Measurements from ENCODE around the gene NOS3.

NOS3 gene

GRCh38 chr7:150968734-150969372 is 22.0 kb upstream of the NOS3 start:
- peaks cover 13% of the 10 kb centered on the region for H3K27me3 Mint-ChIP-seq
- no peak overlapping the region for H3K27ac Mint-ChIP-seq
- H3K36me3 Mint-ChIP-seq = no peaks in the 10 kb centered on the region
- H3K4me3 Mint-ChIP-seq = no peak overlapping the region
- H3K9me3 Mint-ChIP-seq = no peaks in the 10 kb centered on the region
- no peak for ATAC-seq
- peaks cover 14% of the 10 kb centered on the region for H3K4me1 Mint-ChIP-seq

DNA sequence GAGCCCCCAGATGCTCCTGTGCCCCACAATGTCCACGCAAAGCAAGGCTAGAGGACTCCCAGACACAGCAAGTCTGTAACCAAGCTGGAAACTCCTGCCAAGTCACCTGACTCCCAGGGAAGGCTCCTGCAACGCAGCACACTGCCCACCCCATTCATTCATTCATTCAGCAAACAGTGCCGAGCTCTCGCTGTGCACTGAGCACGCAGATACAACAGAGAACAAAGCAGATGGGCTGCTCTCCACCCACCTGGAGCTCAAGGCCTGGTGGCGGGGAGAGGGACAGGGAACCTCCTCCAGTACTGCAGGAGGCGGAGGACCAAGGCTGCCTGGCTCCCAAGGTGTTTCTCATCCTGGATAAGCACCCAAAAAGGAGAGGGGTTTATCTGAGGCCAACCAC is 21.3 kb upstream of the NOS3 start:
- no peak overlapping the region for H3K4me3 Mint-ChIP-seq
- peaks cover 20% of the 10 kb centered on the region for H3K4me1 Mint-ChIP-seq
- H3K9me3 Mint-ChIP-seq = no peaks in the 10 kb centered on the region
- peaks cover 7% of the 10 kb centered on the region for H3K27me3 Mint-ChIP-seq
- no peak overlapping the region for H3K27ac Mint-ChIP-seq
- no peak for ATAC-seq
- no peaks in the 10 kb centered on the region for H3K36me3 Mint-ChIP-seq

DNA sequence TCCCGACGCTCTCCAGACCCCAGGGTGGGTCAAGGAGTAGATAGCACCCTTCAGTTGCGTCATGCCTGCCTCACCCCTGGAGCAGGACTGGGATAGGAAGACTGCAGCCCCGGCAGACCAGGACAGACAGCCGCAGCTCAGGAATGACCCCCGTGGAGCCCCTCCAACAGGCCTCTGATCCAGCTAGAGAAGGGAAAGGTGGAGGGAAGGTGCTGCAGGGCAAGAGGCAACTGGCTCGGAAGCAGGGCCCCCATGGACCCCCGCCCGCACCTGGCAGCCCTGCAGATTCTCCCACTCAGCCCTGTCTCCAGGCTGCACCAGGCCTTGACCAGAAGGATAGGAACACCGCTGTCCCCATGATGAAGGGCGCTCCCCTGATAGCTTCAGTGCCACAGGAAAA is 20.4 kb upstream of the NOS3 start:
- Mint-ChIP-seq H3K9me3 (no peaks in the 10 kb centered on the region), H3K4me1 (peaks cover 26% of the 10 kb centered on the region), H3K4me3 (no peak overlapping the region), H3K36me3 (no peaks in the 10 kb centered on the region), H3K27me3 (no peaks in the 10 kb centered on the region), H3K27ac (no peak overlapping the region)
- ATAC-seq = no peak

- Mint-ChIP-seq H3K27ac (peak overlapping the region; percentile 5), H3K4me3 (no peak overlapping the region), H3K4me1 (peaks cover 31% of the 10 kb centered on the region), H3K9me3 (no peaks in the 10 kb centered on the region), H3K36me3 (no peaks in the 10 kb centered on the region), H3K27me3 (peaks cover 7% of the 10 kb centered on the region)
- no peak for ATAC-seq
Observed at GRCh38 chr7:150971242-150972022, 19.4 kb upstream of the NOS3 start.

DNA sequence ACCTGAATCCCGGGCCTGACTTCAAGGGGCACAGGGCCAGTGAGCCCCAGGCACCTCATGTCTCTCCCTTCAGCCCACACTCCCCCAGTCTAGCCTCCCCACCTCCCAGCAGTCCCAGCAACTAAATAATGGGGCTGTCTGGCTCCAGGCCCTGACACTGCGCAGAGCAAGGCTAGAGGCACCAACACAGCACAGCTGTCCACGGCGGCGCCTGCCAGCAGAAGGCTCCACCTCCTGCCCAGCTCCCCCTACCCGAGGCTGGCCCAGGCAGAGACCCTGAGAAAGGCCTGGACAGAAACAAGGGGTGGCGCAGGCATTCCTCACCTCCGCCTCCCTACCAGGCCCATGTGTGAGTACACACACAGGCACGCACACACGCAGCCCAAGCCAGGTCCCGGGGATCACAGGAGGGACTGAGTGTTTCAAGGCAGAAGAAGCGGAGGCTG is 18.8 kb upstream of the NOS3 start:
- H3K27me3 Mint-ChIP-seq = peaks cover 13% of the 10 kb centered on the region
- ATAC-seq = no peak
- no peak overlapping the region for H3K27ac Mint-ChIP-seq

GRCh38 chr7:150972741-150973140 is 18.1 kb upstream of the NOS3 start:
- ATAC-seq = no peak
- no peaks in the 10 kb centered on the region for H3K9me3 Mint-ChIP-seq
- H3K27me3 Mint-ChIP-seq = peaks cover 18% of the 10 kb centered on the region
- no peak overlapping the region for H3K27ac Mint-ChIP-seq
- peaks cover 43% of the 10 kb centered on the region for H3K4me1 Mint-ChIP-seq
- no peak overlapping the region for H3K4me3 Mint-ChIP-seq
- no peaks in the 10 kb centered on the region for H3K36me3 Mint-ChIP-seq

More for the DNA sequence above, 18.8 kb upstream of the NOS3 start:
- Mint-ChIP-seq H3K36me3 (no peaks in the 10 kb centered on the region), H3K9me3 (no peaks in the 10 kb centered on the region), H3K4me3 (no peak overlapping the region), H3K4me1 (peaks cover 38% of the 10 kb centered on the region)

DNA sequence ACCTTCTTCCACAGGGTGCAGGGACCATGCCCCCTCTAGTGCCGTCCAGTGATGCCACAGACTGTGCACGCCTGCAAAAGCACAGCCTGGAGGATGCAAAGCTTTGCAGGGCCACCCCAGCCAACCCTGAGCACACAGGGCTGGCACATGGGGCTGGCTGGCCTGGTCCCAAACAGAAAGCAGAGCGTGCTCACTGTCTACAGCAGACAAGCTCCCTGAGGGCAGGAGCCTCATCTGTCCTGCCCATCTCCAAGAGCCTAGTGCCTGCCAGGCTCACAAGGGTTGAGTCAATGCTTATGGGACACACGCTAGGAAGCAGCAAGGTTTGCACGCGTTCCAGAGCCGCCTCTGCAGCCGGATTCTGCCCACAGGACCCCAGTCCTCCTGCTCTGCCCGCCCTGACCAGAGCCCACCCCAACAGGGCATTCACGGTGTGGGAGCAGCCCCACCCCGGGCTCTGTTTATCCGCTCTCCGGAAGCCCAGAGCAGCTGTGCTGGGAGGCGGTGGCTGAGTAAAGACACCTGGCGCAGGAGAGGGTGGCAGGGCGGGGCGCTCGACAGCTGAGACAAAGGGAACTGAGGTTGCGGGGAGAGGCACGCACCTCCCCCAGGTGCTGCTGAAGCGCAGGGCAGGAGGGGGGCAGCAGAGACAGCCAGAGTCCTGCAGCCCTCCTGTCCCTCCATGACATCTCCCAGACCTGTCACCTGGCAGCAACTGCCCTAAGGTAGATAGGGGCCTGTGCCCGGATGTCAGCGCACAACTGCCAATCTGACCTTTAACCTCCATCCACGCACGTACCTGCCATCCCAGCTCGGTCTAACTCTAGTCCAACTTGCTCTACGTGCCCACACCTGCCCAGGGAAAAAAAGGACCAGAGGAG is 17.0 kb upstream of the NOS3 start:
- H3K27ac Mint-ChIP-seq = peak overlapping the region; percentile 68
- peak; percentile 44 for ATAC-seq
- no peaks in the 10 kb centered on the region for H3K9me3 Mint-ChIP-seq
- peak overlapping the region; percentile 85 for H3K4me3 Mint-ChIP-seq
- H3K4me1 Mint-ChIP-seq = peaks cover 49% of the 10 kb centered on the region
- no peaks in the 10 kb centered on the region for H3K36me3 Mint-ChIP-seq
- H3K27me3 Mint-ChIP-seq = peaks cover 24% of the 10 kb centered on the region

GRCh38 chr7:150974468-150975391 is 16.1 kb upstream of the NOS3 start:
- H3K36me3 Mint-ChIP-seq = no peaks in the 10 kb centered on the region
- ATAC-seq = peak; percentile 75
- peak overlapping the region; percentile 85 for H3K4me3 Mint-ChIP-seq
- no peaks in the 10 kb centered on the region for H3K9me3 Mint-ChIP-seq
- H3K27me3 Mint-ChIP-seq = peaks cover 28% of the 10 kb centered on the region
- peaks cover 52% of the 10 kb centered on the region for H3K4me1 Mint-ChIP-seq
- peak overlapping the region; percentile 68 for H3K27ac Mint-ChIP-seq

GRCh38 chr7:150975536-150976319 is 15.1 kb upstream of the NOS3 start:
- peak overlapping the region; percentile 85 for H3K4me3 Mint-ChIP-seq
- peaks cover 52% of the 10 kb centered on the region for H3K4me1 Mint-ChIP-seq

GRCh38 chr7:150976529-150977381 is 14.1 kb upstream of the NOS3 start:
- Mint-ChIP-seq H3K9me3 (no peaks in the 10 kb centered on the region), H3K27me3 (peaks cover 39% of the 10 kb centered on the region), H3K27ac (no peak overlapping the region), H3K4me3 (peak overlapping the region; percentile 73), H3K36me3 (no peaks in the 10 kb centered on the region), H3K4me1 (peaks cover 45% of the 10 kb centered on the region)
- ATAC-seq = no peak

More at GRCh38 chr7:150975536-150976319, 15.1 kb upstream of the NOS3 start:
- H3K27me3 Mint-ChIP-seq = peaks cover 31% of the 10 kb centered on the region
- H3K36me3 Mint-ChIP-seq = no peaks in the 10 kb centered on the region
- H3K27ac Mint-ChIP-seq = no peak overlapping the region
- no peak for ATAC-seq
- H3K9me3 Mint-ChIP-seq = no peaks in the 10 kb centered on the region

DNA sequence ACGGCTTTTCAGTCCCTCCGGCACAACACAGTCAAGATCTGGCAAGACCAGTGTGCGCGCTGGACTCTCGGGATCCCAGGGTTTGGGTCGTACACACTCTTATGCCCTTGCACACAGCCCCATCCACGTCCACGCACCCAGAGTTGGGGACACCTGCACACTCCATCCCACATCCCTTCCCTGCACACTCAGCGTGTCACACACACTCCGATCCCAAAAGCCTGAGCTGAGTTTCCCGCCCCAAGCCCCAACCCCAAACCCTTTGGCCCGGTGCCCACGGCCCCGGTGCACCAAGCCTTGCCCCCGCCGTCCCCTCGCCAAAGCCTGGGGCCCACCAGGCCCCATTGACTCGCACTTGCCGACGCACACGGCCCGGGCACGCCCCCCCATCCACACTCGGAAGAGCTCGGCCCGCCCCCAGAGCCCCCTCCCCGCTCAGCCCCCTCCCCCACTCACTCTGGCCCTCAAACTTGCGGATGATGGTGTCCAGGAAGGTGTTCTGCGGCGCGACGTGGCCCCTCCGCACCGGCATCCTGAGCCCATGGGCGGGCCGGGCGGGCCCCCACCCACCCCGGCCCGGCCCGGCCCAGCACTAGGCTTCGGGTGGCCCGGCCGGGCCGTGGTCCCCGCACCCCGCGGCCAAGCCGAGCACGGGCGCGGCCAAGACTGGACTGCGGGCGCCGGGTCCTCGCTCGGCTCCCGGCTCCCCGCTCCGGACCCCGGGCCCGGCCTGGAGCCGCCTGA is 13.3 kb upstream of the NOS3 start:
- peak overlapping the region; percentile 73 for H3K4me3 Mint-ChIP-seq
- H3K27ac Mint-ChIP-seq = no peak overlapping the region
- H3K9me3 Mint-ChIP-seq = no peaks in the 10 kb centered on the region
- no peak for ATAC-seq
- peaks cover 43% of the 10 kb centered on the region for H3K4me1 Mint-ChIP-seq
- no peaks in the 10 kb centered on the region for H3K36me3 Mint-ChIP-seq
- H3K27me3 Mint-ChIP-seq = peaks cover 39% of the 10 kb centered on the region

GRCh38 chr7:150978126-150978789 is 12.6 kb upstream of the NOS3 start, which contains the start of gene KCNH2:
TSS of gene KCNH2 (minus strand) at chr7:150978321. CDS start at chr7:150977913, 408 bp downstream.
- Mint-ChIP-seq H3K27ac (no peak within 1 kb of the TSS), H3K36me3 (no peaks in the 10 kb centered on the region), H3K27me3 (peaks cover 39% of the 10 kb centered on the region), H3K9me3 (no peaks in the 10 kb centered on the region), H3K4me1 (peaks cover 38% of the 10 kb centered on the region), H3K4me3 (peak within 1 kb of the TSS; percentile 73)
- ATAC-seq = no peak
